ENCODE measurements around the gene ACTL8.

GRCh38 chr1:17837233-17838030, 82.3 kb downstream of the ACTL8 start:
- TF ChIP-seq CTCF (optimal IDR thresholded peaks at IDR 0.05 in 1 of 3, IDR thresholded peaks at IDR 0.05 in 1 of 3, conservative IDR thresholded peaks at IDR 0.05 in 1 of 3; ENCODE audit: extremely low read depth in 1 of 3, insufficient read depth in 2 of 3, low read length in 3 of 3) (no peak), EZH2 (IDR thresholded peaks at IDR 0.05; ENCODE audit: low read length) (no peak)

All from keratinocyte (primary cell).